Thymus (tissue), 11 donors: ENCODE data around the gene PRSS36. TPM values are rescaled to one million over a fixed set of nuclear protein-coding genes. Genes with fewer than 3 reads are reported as not detected.

ENCODE experiments used
- DNase-seq, 9 donors: peaks; one replicate each; pipeline ENCODE4 v3.0.0-alpha.2; 2013; ENCODE audit warnings: low spot score in 9 of 9, low read depth in 6 of 9, missing footprints in 1 of 9
- H3K27ac ChIP-seq, 2 donors: one replicate each; pipeline ENCODE4 v1.5.1; 2013; ENCODE audit warnings: control low read depth in 1 of 2, low read depth in 1 of 2, low read length in 1 of 2, mild to moderate bottlenecking in 1 of 2, moderate library complexity in 1 of 2
- H3K27me3 ChIP-seq, 2 donors: one replicate each; pipeline ENCODE4 v1.5.1; 2013; ENCODE audit warnings: low read length in 1 of 2; ENCODE audit not compliant: control insufficient read depth in 2 of 2, insufficient read depth in 1 of 2
- H3K36me3 ChIP-seq, 2 donors: one replicate each; pipeline ENCODE4 v1.5.1; 2013; ENCODE audit warnings: low read length in 1 of 2, mild to moderate bottlenecking in 1 of 2, moderate library complexity in 1 of 2; ENCODE audit not compliant: control insufficient read depth in 2 of 2, insufficient read depth in 2 of 2
- H3K4me1 ChIP-seq, 2 donors: one replicate each; pipeline ENCODE4 v1.5.1; 2013; ENCODE audit warnings: low read length in 2 of 2; ENCODE audit not compliant: control insufficient read depth in 2 of 2, insufficient read depth in 2 of 2
- H3K4me3 ChIP-seq, 2 donors: one replicate each; pipeline ENCODE4 v1.5.1; 2013; ENCODE audit warnings: low read length in 2 of 2, control low read depth in 1 of 2, mild to moderate bottlenecking in 1 of 2
- H3K9me3 ChIP-seq, 2 donors: one replicate each; pipeline ENCODE4 v1.5.1; 2013; ENCODE audit warnings: low read length in 1 of 2, mild to moderate bottlenecking in 1 of 2; ENCODE audit not compliant: control insufficient read depth in 2 of 2, insufficient read depth in 1 of 2
- WGBS: extraction: QIAGEN DNeasy Blood & Tissue Kit; methylation state at CpG from one replicate; pipeline ENCODE4 v1.1.7; 2013; 5-methylcytosine and 5-hydroxymethylcytosine counted together
- polyA plus RNA-seq: library from polyadenylated mRNA; stranded (reverse); fragments of 200-250 nt; gene quantifications from one replicate; pipeline ENCODE4 v1.2.3, GENCODE V29; 2013
- total RNA-seq: library from RNA; stranded (reverse); fragments of 120-200 nt; gene quantifications from one replicate; pipeline ENCODE4 v1.2.4, GENCODE V29; 2013
- donor health status: healthy.

PRSS36 gene
- total and polyA plus RNA-seq, 2 donors: 4.3 to 5.7 TPM

DNA sequence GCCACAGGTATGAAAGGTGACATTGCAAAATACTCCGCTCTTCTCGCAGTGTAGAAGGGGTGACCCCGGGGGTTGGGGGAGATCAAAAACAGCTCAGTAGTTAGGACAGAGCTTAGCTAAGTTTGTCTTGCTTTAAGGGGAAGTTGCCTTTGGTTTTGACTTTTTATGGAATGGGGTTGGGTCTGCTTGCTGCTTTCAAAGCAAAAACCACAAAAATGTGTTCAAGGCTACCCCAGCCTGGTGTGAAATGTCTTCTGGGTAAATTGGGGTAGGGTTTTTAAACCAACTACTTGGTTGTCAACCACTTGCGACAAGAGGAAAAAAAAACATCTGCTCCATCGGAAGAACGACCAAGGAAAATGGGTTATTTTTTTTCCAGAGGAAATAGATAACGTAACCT lies 36.3 kb upstream of the PRSS36 start:
- no peak overlapping the region for H3K27ac ChIP-seq
- peaks cover 87 to 97% of the 10 kb centered on the region in 2 donors for H3K36me3 ChIP-seq
- DNase-seq: peak in 1 of 9 donors; percentile 56
- no peaks in the 10 kb centered on the region for H3K27me3 ChIP-seq
- no peak overlapping the region for H3K4me3 ChIP-seq
- 45% methylated on average over 7 of the region's 7 CpGs for WGBS
- H3K9me3 ChIP-seq: no peaks in the 10 kb centered on the region
- H3K4me1 ChIP-seq: peaks cover 16 to 39% of the 10 kb centered on the region in 2 donors

DNA sequence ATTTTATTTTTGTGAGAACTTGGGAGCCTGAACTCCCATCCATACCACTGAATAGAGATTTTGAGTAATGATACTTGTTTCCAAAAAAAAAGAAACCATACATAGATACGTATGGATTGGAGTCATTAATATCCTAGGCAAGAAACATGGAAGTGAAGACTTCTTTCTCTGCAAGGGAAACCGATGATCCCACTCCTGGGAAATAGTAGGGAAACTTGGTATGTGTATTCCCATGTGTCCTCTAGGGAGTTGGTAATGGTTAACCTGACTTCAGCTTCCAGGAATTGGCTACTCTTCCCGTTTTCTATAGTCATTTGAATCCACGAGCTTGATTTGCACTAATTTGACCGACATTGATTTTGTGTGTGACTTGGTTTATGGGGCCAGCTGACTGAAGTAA lies 35.5 kb upstream of the PRSS36 start:
- 93% methylated on average over 5 of the region's 5 CpGs for WGBS
- Histone ChIP-seq H3K27me3 (no peaks in the 10 kb centered on the region), H3K4me1 (peaks cover 16 to 39% of the 10 kb centered on the region in 2 donors), H3K36me3 (peaks cover 78 to 90% of the 10 kb centered on the region in 2 donors), H3K4me3 (no peak overlapping the region), H3K9me3 (no peaks in the 10 kb centered on the region), H3K27ac (no peak overlapping the region)
- no peak for DNase-seq

DNA sequence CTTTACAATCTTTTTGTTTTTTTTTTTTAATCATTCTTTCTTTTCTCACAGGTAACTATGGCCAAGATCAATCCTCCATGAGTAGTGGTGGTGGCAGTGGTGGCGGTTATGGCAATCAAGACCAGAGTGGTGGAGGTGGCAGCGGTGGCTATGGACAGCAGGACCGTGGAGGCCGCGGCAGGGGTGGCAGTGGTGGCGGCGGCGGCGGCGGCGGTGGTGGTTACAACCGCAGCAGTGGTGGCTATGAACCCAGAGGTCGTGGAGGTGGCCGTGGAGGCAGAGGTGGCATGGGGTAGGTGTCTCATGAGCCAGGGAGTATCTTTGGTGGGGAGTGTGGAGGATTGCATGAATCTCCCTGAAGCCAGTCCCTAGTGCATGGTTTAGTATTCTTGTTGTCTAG lies 35.0 kb upstream of the PRSS36 start:
- no peak for DNase-seq

DNA sequence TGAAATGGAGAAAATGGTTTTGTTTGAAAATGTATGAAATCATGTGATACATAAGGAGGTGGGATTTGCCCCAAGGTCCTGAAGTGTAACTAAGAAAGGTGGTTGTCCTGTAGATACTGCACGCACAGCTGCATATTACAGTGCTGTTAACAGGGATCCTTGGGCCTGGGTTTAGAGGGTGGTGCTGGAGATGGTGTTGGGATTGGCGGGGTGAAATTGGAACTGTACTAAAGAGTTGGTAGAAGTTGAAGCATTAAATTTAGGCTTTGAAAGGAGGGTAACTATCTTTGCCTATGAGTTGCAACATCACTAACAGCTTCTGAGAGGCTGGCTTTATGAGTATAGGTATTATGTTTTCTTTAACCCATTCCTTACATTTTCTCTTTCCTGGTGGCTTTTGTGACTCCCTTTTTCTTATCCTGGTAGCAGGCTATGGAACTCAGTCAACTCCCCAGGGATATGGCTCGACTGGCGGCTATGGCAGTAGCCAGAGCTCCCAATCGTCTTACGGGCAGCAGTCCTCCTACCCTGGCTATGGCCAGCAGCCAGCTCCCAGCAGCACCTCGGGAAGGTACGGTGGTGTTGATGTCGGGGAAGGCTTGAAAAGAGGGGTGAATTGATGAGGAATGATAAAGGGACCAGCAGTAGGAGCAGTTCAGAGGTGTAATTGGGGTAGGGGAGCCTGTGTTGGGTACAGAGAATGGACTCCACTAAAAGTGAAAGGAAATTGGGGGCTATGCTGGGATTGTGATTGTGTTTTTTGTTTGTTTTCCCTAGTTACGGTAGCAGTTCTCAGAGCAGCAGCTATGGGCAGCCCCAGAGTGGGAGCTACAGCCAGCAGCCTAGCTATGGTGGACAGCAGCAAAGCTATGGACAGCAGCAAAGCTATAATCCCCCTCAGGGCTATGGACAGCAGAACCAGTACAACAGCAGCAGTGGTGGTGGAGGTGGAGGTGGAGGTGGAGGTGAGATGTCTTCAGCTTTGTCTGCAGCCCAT lies 33.9 kb upstream of the PRSS36 start:
- Histone ChIP-seq H3K27ac (no peak overlapping the region), H3K4me1 (peaks cover 18 to 47% of the 10 kb centered on the region in 2 donors), H3K36me3 (peaks cover 66 to 73% of the 10 kb centered on the region in 2 donors), H3K9me3 (no peaks in the 10 kb centered on the region), H3K4me3 (no peak overlapping the region), H3K27me3 (no peaks in the 10 kb centered on the region)
- DNase-seq: no peak
- 95% methylated on average over 10 of the region's 10 CpGs for WGBS

More for the DNA sequence above, 35.0 kb upstream of the PRSS36 start:
- Histone ChIP-seq H3K36me3 (peaks cover 74 to 85% of the 10 kb centered on the region in 2 donors), H3K27ac (no peak overlapping the region), H3K27me3 (no peaks in the 10 kb centered on the region), H3K4me1 (peaks cover 16 to 39% of the 10 kb centered on the region in 2 donors), H3K9me3 (no peaks in the 10 kb centered on the region), H3K4me3 (no peak overlapping the region)
- 98% methylated on average over 14 of the region's 14 CpGs for WGBS

DNA sequence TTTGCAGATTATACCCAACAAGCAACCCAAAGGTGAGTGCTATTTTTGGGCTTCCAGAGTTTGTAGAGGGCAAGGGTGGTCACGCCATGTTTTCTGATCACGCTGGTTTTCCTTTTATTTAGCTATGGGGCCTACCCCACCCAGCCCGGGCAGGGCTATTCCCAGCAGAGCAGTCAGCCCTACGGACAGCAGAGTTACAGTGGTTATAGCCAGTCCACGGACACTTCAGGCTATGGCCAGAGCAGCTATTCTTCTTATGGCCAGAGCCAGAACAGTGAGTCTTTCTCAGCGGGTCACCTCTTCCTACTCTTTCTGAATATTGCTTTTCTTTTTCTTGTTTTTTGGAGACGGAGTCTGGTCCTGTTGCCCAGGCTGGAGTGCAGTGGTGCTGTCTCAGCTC lies 32.5 kb upstream of the PRSS36 start:
- H3K36me3 ChIP-seq: peaks cover 53 to 60% of the 10 kb centered on the region in 2 donors
- no peaks in the 10 kb centered on the region for H3K27me3 ChIP-seq
- no peak for DNase-seq
- H3K27ac ChIP-seq: no peak overlapping the region
- WGBS: 63% methylated on average over 7 of the region's 7 CpGs
- no peaks in the 10 kb centered on the region for H3K9me3 ChIP-seq
- peaks cover 25 to 58% of the 10 kb centered on the region in 2 donors for H3K4me1 ChIP-seq
- peak overlapping the region; percentile 90 to 99 for H3K4me3 ChIP-seq

DNA sequence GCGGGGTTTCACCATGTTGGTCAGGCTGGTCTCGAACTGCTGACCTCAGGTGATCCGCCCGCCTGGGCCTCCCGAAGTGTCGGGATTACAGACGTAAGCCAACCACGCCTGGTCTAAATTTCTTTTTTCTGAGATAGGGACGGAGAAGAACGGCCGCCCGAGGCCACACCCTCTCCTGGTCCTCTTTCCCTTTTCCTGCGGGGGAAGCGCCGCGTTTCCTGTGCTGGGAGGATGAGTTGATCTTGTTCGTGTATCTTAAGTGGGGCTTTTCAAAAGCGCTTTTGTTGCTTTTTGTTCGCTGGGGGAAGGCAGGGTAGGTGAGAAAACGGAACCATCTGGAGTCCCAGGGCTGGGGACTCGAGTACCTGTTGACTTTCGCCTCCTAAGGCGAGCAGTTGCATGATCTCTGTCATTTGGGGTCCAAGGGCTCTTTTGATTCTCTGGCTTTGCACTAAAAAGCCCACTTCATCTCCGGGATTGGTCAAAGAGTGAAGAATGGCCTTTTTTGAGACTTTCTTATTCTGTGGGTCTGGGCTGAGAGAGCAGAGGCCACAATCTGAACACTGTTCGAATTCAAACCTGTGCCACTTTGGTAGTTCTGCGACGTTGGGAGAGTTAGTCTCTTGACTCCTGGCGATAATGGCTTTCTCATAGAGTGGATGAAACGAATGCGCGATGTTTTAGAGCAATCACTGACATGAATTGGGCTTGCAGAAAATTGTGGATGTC lies 31.4 kb upstream of the PRSS36 start:
- no peaks in the 10 kb centered on the region for H3K9me3 ChIP-seq
- peak overlapping the region; percentile 90 to 99 for H3K4me3 ChIP-seq
- DNase-seq: peak in 3 of 9 donors; percentile 25 to 57 (median 28)
- peaks cover 42 to 49% of the 10 kb centered on the region in 2 donors for H3K36me3 ChIP-seq
- no peaks in the 10 kb centered on the region for H3K27me3 ChIP-seq
- 4% methylated on average over 31 of the region's 31 CpGs for WGBS
- peaks cover 34 to 69% of the 10 kb centered on the region in 2 donors for H3K4me1 ChIP-seq
- H3K27ac ChIP-seq: peak overlapping the region; percentile 99 to 100

DNA sequence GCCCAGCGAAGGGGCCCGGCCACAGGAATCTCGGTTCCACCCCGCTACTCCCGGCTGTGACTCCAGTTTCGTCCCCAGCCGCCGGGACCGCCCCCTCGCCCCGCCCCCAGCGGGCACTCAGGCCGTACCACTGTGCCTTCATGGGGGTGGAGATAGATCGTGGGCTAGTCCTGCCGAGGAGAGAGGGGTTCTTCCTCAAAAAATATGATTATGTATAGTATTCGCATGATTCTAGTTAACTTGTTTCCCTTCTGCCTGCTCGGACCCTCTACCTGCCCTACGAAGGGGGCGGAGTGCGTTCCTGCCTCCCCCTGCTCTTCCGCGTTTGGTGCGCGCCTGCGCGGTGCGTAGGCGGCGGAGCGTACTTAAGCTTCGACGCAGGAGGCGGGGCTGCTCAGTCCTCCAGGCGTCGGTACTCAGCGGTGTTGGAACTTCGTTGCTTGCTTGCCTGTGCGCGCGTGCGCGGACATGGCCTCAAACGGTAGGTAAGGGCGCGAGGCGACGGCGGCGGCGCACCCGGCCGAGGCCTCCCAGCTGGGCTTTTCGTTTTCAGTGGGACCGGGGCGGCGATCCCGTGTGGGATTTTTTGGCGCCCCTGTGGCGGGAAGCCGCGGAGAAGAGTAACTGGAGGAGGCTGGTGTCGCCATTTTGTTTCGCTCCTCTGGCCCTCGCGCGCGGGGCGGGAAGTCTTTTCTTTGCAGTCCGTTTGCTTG lies 30.0 kb upstream of the PRSS36 start, which contains the start of gene FUS:
FUS (plus strand) TSS at position 393 of the 713 bp plus-strand sequence; CDS start at position 469, 76 bp downstream.
- peaks cover 30 to 59% of the 10 kb centered on the region in 2 donors for H3K4me1 ChIP-seq
- WGBS: under 1% methylated on average over 69 of the region's 69 CpGs
- DNase-seq: peak; percentile 86 to 98 (median 94)
- no peaks in the 10 kb centered on the region for H3K27me3 ChIP-seq
- H3K9me3 ChIP-seq: no peaks in the 10 kb centered on the region
- H3K36me3 ChIP-seq: peaks cover 28 to 35% of the 10 kb centered on the region in 2 donors
- H3K27ac ChIP-seq: peak within 1 kb of the TSS; percentile 99 to 100
- H3K4me3 ChIP-seq: peak within 1 kb of the TSS; percentile 90 to 99

DNA sequence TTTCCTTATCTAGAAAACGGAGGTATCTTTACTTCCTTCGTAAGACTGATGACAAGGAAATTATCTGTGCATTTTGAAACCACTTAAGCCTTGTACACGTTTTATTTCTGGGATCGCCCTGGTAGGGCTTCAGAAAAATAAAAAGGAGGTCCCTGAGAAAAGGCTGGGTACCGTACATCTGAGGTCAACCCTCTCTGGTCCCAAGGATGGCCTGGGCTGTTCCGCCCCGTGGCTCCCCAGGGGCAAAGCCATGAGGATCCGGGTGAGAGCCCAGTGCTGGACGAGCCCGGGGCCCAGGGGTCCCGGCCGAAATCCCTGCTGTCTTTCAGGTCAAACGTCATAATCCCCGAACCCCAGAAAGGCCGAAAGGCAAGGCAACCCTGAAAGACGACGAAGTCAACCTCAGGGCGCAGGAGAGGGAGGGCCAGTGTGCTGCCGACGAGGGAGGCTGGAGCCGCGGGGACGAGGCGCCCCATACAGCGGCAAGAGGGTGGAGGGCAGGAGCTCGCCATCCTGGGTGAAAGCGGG lies 29.4 kb upstream of the PRSS36 start:
- Histone ChIP-seq H3K4me3 (peak overlapping the region; percentile 90 to 99), H3K36me3 (peaks cover 22 to 30% of the 10 kb centered on the region in 2 donors), H3K27me3 (no peaks in the 10 kb centered on the region), H3K9me3 (no peaks in the 10 kb centered on the region), H3K27ac (peak overlapping the region; percentile 99 to 100), H3K4me1 (peaks cover 30 to 58% of the 10 kb centered on the region in 2 donors)
- WGBS: 3% methylated on average over 27 of the region's 27 CpGs
- DNase-seq: peak in 2 of 9 donors; percentile 10 to 22
